ENCODE results near the gene MMP7.

GRCh38 chr11:102517670-102518069, 12.9 kb downstream of the MMP7 start:
- TF ChIP-seq MAX (IDR thresholded peaks at IDR 0.05; ENCODE audit: insufficient read depth, insufficient read length): no peak
- no peak for TF ChIP-seq CTCF (IDR thresholded peaks at IDR 0.05; ENCODE audit: extremely low read depth in 1 of 2, insufficient read depth in 1 of 2, low read depth in 1 of 2, low read length in 2 of 2)
- TF ChIP-seq POLR2AphosphoS5 (IDR thresholded peaks at IDR 0.05; ENCODE audit: insufficient read depth, low read depth, low read length): no peak
- no peak for TF ChIP-seq JUN (IDR thresholded peaks at IDR 0.05; ENCODE audit: borderline replicate concordance, insufficient read depth, insufficient read length, low read depth)
